Measurements from ENCODE around the gene DIP2B. TPM values are rescaled to one million over a fixed set of nuclear protein-coding genes. Genes with fewer than 3 reads are reported as not detected.
"Not testable (repeated sequence)": the region's sequence is repeated elsewhere in the genome, so short reads cannot be mapped to it uniquely, and the experiment has no call there.

DIP2B gene
- total RNA-seq, 1 experiment from 2014 or later, result 30.2 TPM

DNA sequence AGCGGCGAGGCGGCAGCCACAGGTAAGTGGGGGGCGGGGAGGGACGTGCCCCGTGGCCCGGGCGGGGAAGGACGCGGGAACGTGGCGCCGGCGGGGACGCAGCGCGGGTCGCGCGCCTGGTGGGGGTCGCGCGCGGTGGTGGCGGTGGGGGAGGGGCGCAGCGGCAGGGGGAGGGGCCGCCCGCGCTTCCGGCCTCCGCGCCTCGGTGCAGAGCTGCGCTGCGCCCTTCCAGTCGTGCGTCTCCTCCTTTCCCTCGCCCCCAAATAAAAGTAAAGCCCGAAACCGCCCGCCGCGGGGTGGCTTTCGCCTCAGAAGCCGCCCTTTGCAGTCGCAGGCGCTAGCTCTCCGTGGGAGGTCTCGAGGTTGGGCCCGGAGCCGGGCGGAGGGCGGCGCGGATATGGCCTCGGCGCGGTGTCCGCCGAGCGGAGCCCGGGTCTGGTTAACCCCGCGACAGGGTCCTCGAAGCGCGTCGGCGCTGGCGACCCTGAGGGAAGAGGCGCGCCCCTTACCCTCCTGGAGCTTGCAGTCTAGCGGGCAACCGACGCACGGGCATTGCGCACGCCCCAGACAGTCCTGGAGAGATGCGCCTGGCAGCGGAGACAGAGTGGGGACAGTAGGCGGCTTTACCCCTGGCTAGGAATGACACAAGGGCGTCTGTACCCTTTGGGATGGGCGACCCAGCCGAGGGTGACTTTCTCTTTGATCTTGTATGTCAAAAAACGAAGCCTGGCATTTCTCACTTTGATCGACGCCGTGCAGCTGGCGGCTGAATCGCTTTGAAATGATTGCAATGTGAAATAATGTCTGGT, 259.7 kb downstream of the DIP2B start:
- H3K27ac ChIP-seq (ENCODE audit: low read length), result peak overlapping the region; percentile 86
- H3K27me3 ChIP-seq (ENCODE audit: control insufficient read depth, insufficient read depth, low read length), result no peaks in the 10 kb centered on the region
- intact Hi-C loops (cut with micrococcal nuclease; ENCODE audit: unreplicated experiment), result loop anchor here (5.0 kb wide), 1 partner anchor 223 kb away; no protein-coding TSS in a partner anchor
- no peaks in the 10 kb centered on the region for H3K9me3 ChIP-seq (ENCODE audit: control insufficient read depth, insufficient read depth, low read depth, low read length)
- ChIA-PET POLR2A (interaction anchor here (0.6 kb wide), 3 partner anchors 178 to 1283 kb away, joined by 3 to 14 read pairs (median 4); no protein-coding TSS in a partner anchor), CTCF (interaction anchor here (0.5 to 1.2 kb wide), 9 partner anchors 11 to 660 kb away, joined by 3 to 14 read pairs (median 5); no protein-coding TSS in a partner anchor)
- peak overlapping the region; percentile 87 to 89 for H3K4me3 ChIP-seq (ENCODE audit: low read depth in 2 of 2, low read length in 2 of 2)
- ATAC-seq (peak; percentile 73), DNase-seq (ENCODE audit: low read depth, low spot score) (no peak)
- no TSS peak for BruUV-seq (replicated peaks)
- H3K36me3 ChIP-seq (ENCODE audit: control insufficient read depth, insufficient read depth, low read length), result no peaks in the 10 kb centered on the region
- H3K4me1 ChIP-seq (ENCODE audit: control insufficient read depth, insufficient read depth, low read length), result peaks cover 25% of the 10 kb centered on the region
- in situ Hi-C loops (cut with HindIII; ENCODE audit: low pct_unique_long_range_greater_than_20kb, low sequenced_read_pairs), result no loop called here
- TF ChIP-seq SIN3A (IDR thresholded peaks at IDR 0.05; ENCODE audit: borderline replicate concordance, insufficient read depth, low read depth, low read length) (0 out of 2 replicates have a peak, but pooled peaks have one; percentile 50), POLR2AphosphoS5 (IDR thresholded peaks at IDR 0.05; ENCODE audit: low read depth, low read length) (no peak), TCF7L2 (IDR thresholded peaks at IDR 0.05; ENCODE audit: low read depth, low read length) (peak; percentile 94)

DNA sequence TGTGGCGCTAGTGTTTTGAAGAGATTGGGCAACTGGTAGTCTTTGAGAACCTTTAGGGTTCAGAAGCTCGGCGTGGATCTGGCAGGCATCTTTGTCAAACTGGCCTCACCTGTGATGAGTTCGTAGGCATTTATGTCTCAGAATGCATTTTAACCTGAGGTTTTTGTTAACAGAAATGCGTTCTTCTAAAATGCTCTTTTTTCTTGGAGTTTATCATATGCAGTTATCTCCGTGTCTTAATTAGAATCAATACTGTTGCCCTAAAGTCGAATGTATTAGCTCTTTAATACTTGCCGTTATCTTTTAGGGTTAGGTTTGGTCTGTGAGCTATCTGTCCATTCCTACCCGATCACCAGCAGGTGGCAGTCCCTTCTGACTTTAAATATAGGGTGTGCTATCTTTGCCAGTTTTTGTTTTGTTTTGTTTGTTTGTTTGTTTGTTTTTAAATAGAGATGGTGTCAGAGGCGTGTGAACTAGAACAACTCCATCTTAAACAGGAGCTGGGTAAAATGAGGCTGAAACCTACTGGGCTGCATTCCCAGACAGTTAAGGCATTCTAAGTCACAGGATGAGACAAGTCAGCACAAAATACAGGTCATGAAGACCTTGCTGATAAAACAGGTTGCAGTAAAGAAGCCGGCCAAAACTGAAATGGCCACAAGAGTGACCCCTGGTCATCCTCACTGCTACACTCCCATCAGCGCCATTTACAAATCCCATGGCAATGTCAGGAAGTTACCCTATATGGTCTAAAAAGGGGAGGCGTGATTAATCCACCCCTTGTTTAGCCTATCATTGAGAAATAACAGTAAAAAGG, 260.5 kb downstream of the DIP2B start:
- Histone ChIP-seq H3K9me3 (ENCODE audit: control insufficient read depth, insufficient read depth, low read depth, low read length) (no peaks in the 10 kb centered on the region), H3K4me3 (ENCODE audit: low read depth in 2 of 2, low read length in 2 of 2) (peak overlapping the region; percentile 87 to 89), H3K27me3 (ENCODE audit: control insufficient read depth, insufficient read depth, low read length) (no peaks in the 10 kb centered on the region), H3K36me3 (ENCODE audit: control insufficient read depth, insufficient read depth, low read length) (no peaks in the 10 kb centered on the region), H3K27ac (ENCODE audit: low read length) (peak overlapping the region; percentile 86), H3K4me1 (ENCODE audit: control insufficient read depth, insufficient read depth, low read length) (peaks cover 25% of the 10 kb centered on the region)
- intact Hi-C loops (cut with micrococcal nuclease; ENCODE audit: unreplicated experiment) (loop anchor here (5.0 kb wide), 1 partner anchor 222 kb away; no protein-coding TSS in a partner anchor), in situ Hi-C loops (cut with HindIII; ENCODE audit: low pct_unique_long_range_greater_than_20kb, low sequenced_read_pairs) (no loop called here)
- TF ChIP-seq, protein P1, sequence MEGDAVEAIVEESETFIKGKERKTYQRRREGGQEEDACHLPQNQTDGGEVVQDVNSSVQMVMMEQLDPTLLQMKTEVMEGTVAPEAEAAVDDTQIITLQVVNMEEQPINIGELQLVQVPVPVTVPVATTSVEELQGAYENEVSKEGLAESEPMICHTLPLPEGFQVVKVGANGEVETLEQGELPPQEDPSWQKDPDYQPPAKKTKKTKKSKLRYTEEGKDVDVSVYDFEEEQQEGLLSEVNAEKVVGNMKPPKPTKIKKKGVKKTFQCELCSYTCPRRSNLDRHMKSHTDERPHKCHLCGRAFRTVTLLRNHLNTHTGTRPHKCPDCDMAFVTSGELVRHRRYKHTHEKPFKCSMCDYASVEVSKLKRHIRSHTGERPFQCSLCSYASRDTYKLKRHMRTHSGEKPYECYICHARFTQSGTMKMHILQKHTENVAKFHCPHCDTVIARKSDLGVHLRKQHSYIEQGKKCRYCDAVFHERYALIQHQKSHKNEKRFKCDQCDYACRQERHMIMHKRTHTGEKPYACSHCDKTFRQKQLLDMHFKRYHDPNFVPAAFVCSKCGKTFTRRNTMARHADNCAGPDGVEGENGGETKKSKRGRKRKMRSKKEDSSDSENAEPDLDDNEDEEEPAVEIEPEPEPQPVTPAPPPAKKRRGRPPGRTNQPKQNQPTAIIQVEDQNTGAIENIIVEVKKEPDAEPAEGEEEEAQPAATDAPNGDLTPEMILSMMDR (IDR thresholded peaks at IDR 0.05), result peak; percentile 84
- TF ChIP-seq TCF7L2 (IDR thresholded peaks at IDR 0.05; ENCODE audit: low read depth, low read length), result no peak; the same call in 1 of the 2 replicates
- TSS peak; percentile 77 for BruUV-seq (replicated peaks)
- CTCF ChIA-PET, result interaction anchor here (0.5 to 1.2 kb wide), 8 partner anchors 10 to 659 kb away, joined by 3 to 10 read pairs (median 4); partner anchors contain the start of gene DIP2B
- DNase-seq (ENCODE audit: low read depth, low spot score) (peak; percentile 75), ATAC-seq (peak; percentile 57)
- POLR2A ChIA-PET, result no interaction called here

DNA sequence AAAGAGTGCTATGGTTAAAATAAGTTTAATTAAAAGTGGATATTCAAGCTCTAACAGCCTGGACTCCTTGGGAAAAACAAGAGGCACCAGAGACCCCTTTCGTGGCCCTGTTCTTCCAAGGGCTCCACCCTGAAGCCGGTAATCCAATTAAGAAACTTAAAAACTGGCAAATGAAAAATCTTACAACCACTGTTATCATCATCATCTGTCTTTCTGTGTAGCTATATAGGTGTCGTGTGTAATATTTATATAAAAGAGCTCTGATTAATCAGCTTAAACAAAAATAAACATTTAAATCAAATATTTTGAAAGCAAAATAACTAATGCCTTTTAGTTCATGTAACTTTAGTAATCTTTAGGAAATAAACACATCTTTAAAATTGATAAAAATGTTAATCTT, 263.6 kb downstream of the DIP2B start:
- no TSS peak for BruUV-seq (replicated peaks)
- TF ChIP-seq, protein P1 (IDR thresholded peaks at IDR 0.05), result no peak
- TF ChIP-seq, protein P2, sequence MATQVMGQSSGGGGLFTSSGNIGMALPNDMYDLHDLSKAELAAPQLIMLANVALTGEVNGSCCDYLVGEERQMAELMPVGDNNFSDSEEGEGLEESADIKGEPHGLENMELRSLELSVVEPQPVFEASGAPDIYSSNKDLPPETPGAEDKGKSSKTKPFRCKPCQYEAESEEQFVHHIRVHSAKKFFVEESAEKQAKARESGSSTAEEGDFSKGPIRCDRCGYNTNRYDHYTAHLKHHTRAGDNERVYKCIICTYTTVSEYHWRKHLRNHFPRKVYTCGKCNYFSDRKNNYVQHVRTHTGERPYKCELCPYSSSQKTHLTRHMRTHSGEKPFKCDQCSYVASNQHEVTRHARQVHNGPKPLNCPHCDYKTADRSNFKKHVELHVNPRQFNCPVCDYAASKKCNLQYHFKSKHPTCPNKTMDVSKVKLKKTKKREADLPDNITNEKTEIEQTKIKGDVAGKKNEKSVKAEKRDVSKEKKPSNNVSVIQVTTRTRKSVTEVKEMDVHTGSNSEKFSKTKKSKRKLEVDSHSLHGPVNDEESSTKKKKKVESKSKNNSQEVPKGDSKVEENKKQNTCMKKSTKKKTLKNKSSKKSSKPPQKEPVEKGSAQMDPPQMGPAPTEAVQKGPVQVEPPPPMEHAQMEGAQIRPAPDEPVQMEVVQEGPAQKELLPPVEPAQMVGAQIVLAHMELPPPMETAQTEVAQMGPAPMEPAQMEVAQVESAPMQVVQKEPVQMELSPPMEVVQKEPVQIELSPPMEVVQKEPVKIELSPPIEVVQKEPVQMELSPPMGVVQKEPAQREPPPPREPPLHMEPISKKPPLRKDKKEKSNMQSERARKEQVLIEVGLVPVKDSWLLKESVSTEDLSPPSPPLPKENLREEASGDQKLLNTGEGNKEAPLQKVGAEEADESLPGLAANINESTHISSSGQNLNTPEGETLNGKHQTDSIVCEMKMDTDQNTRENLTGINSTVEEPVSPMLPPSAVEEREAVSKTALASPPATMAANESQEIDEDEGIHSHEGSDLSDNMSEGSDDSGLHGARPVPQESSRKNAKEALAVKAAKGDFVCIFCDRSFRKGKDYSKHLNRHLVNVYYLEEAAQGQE (IDR thresholded peaks at IDR 0.05; ENCODE audit: insufficient read depth in 1 of 2, low read depth in 2 of 2, low read length in 1 of 2), result no peak
- no peak for TF ChIP-seq SIN3A (IDR thresholded peaks at IDR 0.05; ENCODE audit: borderline replicate concordance, insufficient read depth, low read depth, low read length)
- TF ChIP-seq TCF7L2 (IDR thresholded peaks at IDR 0.05; ENCODE audit: low read depth, low read length), result no peak
- POLR2A ChIA-PET, result no interaction called here
- Histone ChIP-seq H3K36me3 (ENCODE audit: control insufficient read depth, insufficient read depth, low read length) (no peaks in the 10 kb centered on the region; the same call in 1 of the 2 replicates), H3K4me3 (ENCODE audit: low read depth in 2 of 2, low read length in 2 of 2) (no peak overlapping the region), H3K27ac (ENCODE audit: low read length) (no peak overlapping the region), H3K4me1 (ENCODE audit: control insufficient read depth, insufficient read depth, low read length) (peaks cover 18% of the 10 kb centered on the region), H3K27me3 (ENCODE audit: control insufficient read depth, insufficient read depth, low read length) (no peaks in the 10 kb centered on the region), H3K9me3 (ENCODE audit: control insufficient read depth, insufficient read depth, low read depth, low read length) (no peaks in the 10 kb centered on the region)
- no peak for DNase-seq (ENCODE audit: low read depth, low spot score)
- in situ Hi-C loops (cut with HindIII; ENCODE audit: low pct_unique_long_range_greater_than_20kb, low sequenced_read_pairs) (no loop called here), intact Hi-C loops (cut with micrococcal nuclease; ENCODE audit: unreplicated experiment) (loop anchor here (5.0 kb wide), 1 partner anchor 219 kb away; no protein-coding TSS in a partner anchor)
- CTCF ChIA-PET, result no interaction called here
- no peak for ATAC-seq

DNA sequence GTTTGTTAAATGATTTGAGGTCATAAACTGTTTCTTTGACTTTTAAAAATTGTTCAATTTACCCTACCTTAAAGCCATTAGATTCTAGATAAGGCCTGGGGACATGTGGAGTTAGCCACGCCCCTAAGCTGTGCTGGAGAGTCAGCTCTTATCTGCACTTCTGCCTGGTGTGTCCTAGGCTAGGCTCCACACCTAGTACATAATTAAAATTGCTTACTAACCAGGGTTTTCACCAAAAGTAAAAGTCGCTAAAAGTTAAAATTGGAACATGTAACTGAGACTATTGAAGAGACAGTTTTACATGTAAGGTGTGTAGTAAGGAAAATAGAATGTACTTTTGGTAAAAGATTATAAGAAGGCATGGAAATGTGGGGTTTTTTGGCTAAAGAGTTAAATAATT, 264.0 kb downstream of the DIP2B start:
- POLR2A ChIA-PET, result not testable (repeated sequence)

More for the DNA sequence above, 264.0 kb downstream of the DIP2B start:
- H3K27ac ChIP-seq (ENCODE audit: low read length); H3K27me3 ChIP-seq (ENCODE audit: control insufficient read depth, insufficient read depth, low read length); ATAC-seq; H3K4me3 ChIP-seq (ENCODE audit: low read depth in 2 of 2, low read length in 2 of 2); H3K36me3 ChIP-seq (ENCODE audit: control insufficient read depth, insufficient read depth, low read length); H3K9me3 ChIP-seq (ENCODE audit: control insufficient read depth, insufficient read depth, low read depth, low read length); CTCF ChIA-PET; DNase-seq (ENCODE audit: low read depth, low spot score); in situ Hi-C loops (cut with HindIII; ENCODE audit: low pct_unique_long_range_greater_than_20kb, low sequenced_read_pairs): not testable (repeated sequence)
- peaks cover 18% of the 10 kb centered on the region for H3K4me1 ChIP-seq (ENCODE audit: control insufficient read depth, insufficient read depth, low read length)
- TSS peak; percentile 22 for BruUV-seq (replicated peaks)
- intact Hi-C loops (cut with micrococcal nuclease; ENCODE audit: unreplicated experiment), result loop anchor here (5.0 kb wide), 1 partner anchor 218 kb away; no protein-coding TSS in a partner anchor

Data from Panc1 (cell line).